GM18502 (cell line): ENCODE results near the gene BEX1.

Experiments used
- ATAC-seq: cut with Tn5 transposase; IDR thresholded peaks from one replicate; pipeline ENCODE4 v1.9.1; 2021; ENCODE audit warnings: mild to moderate bottlenecking; ENCODE audit not compliant: unreplicated experiment, poor library complexity

Gene BEX1

DNA sequence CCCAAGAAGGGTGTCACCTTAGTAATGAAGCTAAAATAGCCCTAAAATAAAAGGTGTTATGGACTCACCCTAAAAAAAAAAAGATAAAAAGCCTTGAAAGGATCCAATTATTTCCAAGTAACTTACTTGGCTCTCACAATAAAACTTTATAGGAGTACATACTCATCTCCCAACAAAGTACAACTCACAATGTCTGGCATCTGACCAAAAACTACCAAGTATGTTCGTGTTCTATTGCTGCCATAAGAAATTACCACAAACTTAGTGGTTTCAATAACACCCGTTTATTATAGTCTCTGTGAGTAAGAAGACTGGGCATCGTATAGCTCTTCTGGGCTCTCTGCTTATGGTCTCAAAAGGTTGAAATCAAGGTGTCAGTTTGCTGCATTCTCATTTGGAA, 51.0 kb downstream of the BEX1 start:
- no peak for ATAC-seq
